Measurements from ENCODE around the gene WFS1. TPM values are rescaled to one million over a fixed set of nuclear protein-coding genes. Genes with fewer than 3 reads are reported as not detected.

WFS1 gene
- total RNA-seq, 1 experiment from 2014 or later: 21.5 TPM

DNA sequence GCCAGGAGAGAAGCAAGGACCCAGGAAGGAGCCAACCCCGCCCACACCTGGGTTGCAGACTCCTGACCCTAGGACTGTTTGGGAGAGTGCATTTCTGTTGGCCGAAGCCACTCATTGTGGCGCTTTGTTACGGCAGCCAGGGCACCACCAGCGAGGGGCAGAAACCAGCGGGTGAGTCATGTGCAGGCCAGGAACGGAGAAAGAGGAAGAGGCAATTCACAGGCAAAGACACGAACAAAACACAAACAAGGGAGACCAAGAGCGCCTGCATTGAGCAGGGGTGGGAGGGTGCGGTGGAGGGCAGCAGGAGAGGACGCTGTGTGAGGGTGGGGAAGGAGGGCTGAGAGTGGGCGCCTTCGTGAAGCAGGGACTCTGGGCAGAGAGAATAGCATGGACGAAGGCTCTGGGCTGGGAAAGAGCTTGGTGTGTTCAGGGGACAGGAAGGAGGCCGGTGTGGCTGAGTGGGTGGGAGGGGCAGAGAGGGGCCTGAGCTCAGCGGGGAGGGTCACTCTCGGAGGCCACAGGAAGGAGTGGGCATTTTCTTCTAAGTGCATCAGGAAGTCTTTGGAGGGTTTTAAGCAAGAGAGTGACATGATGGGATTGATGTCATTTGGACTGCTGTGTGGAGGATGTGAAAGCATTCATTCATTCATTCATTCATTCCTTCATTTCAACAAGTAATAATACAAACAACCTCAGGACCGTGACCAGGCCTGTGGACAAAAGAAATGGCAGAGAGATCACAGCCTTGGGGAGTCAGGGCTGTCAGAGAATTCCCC, 12.2 kb upstream of the WFS1 start:
- Histone ChIP-seq H4K20me1 (ENCODE audit: insufficient read depth) (no peaks in the 10 kb centered on the region), H3K79me2 (ENCODE audit: insufficient read depth, low read length) (no peaks in the 10 kb centered on the region), H3K9me3 (ENCODE audit: control insufficient read depth in 1 of 2, insufficient read depth in 1 of 2, low read depth in 1 of 2, low read length in 2 of 2) (no peaks in the 10 kb centered on the region), H3K4me3 (replicated peaks in 1 of 2; ENCODE audit: low read depth in 1 of 2, low read length in 2 of 2) (no peak overlapping the region), H3K27me3 (ENCODE audit: insufficient read depth, low read length) (peaks cover 7% of the 10 kb centered on the region; the same call in 1 of the 2 replicates), H3K9me2 (ENCODE audit: insufficient read depth) (no peaks in the 10 kb centered on the region), H2AFZ (ENCODE audit: low read depth, low read length, poor library complexity, severe bottlenecking) (no peak overlapping the region), H3K4me1 (ENCODE audit: control insufficient read depth in 1 of 2, insufficient read depth in 2 of 2, low read length in 2 of 2) (no peaks in the 10 kb centered on the region), H3K27ac (ENCODE audit: low read depth, low read length) (no peak overlapping the region), H3K4me2 (ENCODE audit: low read length) (no peak overlapping the region), H3K9ac (ENCODE audit: low read length) (no peak overlapping the region), H3K36me3 (ENCODE audit: control insufficient read depth in 1 of 2, insufficient read depth in 2 of 2, low read length in 2 of 2) (no peaks in the 10 kb centered on the region)
- TF ChIP-seq POLR2AphosphoS5 (IDR thresholded peaks at IDR 0.05; ENCODE audit: low read depth, low read length) (no peak), SIN3A (IDR thresholded peaks at IDR 0.05; ENCODE audit: low read depth) (no peak), MAX (IDR thresholded peaks at IDR 0.05) (no peak), SRF (IDR thresholded peaks at IDR 0.05; ENCODE audit: low read depth) (no peak), SP1 (IDR thresholded peaks at IDR 0.05; ENCODE audit: low read depth) (no peak), TCF7L2 (IDR thresholded peaks at IDR 0.05; ENCODE audit: borderline replicate concordance, extremely low read depth, insufficient read depth, insufficient read length) (no peak), ZBTB33 (IDR thresholded peaks at IDR 0.05; ENCODE audit: extremely low read depth, insufficient replicate concordance, low read length) (no peak), YY1 (IDR thresholded peaks at IDR 0.05; ENCODE audit: extremely low read depth, insufficient replicate concordance, low read depth, low read length) (no peak), CBX3 (IDR thresholded peaks at IDR 0.05; ENCODE audit: low read depth) (no peak), RAD21 (IDR thresholded peaks at IDR 0.05; ENCODE audit: low read depth) (no peak), EZH2 (IDR thresholded peaks at IDR 0.05) (no peak), EGR1 (IDR thresholded peaks at IDR 0.05; ENCODE audit: low read depth) (no peak), ZFX (IDR thresholded peaks at IDR 0.05) (no peak), FOSL1 (IDR thresholded peaks at IDR 0.05; ENCODE audit: low read depth) (no peak)
- TF ChIP-seq, protein P1, sequence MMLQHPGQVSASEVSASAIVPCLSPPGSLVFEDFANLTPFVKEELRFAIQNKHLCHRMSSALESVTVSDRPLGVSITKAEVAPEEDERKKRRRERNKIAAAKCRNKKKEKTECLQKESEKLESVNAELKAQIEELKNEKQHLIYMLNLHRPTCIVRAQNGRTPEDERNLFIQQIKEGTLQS (IDR thresholded peaks at IDR 0.05): no peak
- TF ChIP-seq, protein P2, sequence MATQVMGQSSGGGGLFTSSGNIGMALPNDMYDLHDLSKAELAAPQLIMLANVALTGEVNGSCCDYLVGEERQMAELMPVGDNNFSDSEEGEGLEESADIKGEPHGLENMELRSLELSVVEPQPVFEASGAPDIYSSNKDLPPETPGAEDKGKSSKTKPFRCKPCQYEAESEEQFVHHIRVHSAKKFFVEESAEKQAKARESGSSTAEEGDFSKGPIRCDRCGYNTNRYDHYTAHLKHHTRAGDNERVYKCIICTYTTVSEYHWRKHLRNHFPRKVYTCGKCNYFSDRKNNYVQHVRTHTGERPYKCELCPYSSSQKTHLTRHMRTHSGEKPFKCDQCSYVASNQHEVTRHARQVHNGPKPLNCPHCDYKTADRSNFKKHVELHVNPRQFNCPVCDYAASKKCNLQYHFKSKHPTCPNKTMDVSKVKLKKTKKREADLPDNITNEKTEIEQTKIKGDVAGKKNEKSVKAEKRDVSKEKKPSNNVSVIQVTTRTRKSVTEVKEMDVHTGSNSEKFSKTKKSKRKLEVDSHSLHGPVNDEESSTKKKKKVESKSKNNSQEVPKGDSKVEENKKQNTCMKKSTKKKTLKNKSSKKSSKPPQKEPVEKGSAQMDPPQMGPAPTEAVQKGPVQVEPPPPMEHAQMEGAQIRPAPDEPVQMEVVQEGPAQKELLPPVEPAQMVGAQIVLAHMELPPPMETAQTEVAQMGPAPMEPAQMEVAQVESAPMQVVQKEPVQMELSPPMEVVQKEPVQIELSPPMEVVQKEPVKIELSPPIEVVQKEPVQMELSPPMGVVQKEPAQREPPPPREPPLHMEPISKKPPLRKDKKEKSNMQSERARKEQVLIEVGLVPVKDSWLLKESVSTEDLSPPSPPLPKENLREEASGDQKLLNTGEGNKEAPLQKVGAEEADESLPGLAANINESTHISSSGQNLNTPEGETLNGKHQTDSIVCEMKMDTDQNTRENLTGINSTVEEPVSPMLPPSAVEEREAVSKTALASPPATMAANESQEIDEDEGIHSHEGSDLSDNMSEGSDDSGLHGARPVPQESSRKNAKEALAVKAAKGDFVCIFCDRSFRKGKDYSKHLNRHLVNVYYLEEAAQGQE (IDR thresholded peaks at IDR 0.05; ENCODE audit: low read depth): no peak
- TF ChIP-seq, protein P3, sequence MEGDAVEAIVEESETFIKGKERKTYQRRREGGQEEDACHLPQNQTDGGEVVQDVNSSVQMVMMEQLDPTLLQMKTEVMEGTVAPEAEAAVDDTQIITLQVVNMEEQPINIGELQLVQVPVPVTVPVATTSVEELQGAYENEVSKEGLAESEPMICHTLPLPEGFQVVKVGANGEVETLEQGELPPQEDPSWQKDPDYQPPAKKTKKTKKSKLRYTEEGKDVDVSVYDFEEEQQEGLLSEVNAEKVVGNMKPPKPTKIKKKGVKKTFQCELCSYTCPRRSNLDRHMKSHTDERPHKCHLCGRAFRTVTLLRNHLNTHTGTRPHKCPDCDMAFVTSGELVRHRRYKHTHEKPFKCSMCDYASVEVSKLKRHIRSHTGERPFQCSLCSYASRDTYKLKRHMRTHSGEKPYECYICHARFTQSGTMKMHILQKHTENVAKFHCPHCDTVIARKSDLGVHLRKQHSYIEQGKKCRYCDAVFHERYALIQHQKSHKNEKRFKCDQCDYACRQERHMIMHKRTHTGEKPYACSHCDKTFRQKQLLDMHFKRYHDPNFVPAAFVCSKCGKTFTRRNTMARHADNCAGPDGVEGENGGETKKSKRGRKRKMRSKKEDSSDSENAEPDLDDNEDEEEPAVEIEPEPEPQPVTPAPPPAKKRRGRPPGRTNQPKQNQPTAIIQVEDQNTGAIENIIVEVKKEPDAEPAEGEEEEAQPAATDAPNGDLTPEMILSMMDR (IDR thresholded peaks at IDR 0.05 in 2 of 3, conservative IDR thresholded peaks at IDR 0.05 in 1 of 3; ENCODE audit: borderline replicate concordance in 1 of 3, insufficient read depth in 1 of 3, low read depth in 2 of 3, low read length in 2 of 3): no peak
- ChIA-PET CTCF (no interaction called here), POLR2A (no interaction called here), RAD21 (ENCODE audit: low non-redundant PET in 1 of 2, low total read pairs in 2 of 2, uncharacterized antibody in 2 of 2, unreplicated experiment in 2 of 2) (no interaction called here)
- no peak for DNase-seq (ENCODE audit: low read depth, low spot score)
- BruUV-seq (replicated peaks): no TSS peak
- no peak for ATAC-seq
- intact Hi-C loops (cut with micrococcal nuclease): no loop called here

Data from HCT116 (cell line).